ENCODE measurements around the gene SLC29A1.

DNA sequence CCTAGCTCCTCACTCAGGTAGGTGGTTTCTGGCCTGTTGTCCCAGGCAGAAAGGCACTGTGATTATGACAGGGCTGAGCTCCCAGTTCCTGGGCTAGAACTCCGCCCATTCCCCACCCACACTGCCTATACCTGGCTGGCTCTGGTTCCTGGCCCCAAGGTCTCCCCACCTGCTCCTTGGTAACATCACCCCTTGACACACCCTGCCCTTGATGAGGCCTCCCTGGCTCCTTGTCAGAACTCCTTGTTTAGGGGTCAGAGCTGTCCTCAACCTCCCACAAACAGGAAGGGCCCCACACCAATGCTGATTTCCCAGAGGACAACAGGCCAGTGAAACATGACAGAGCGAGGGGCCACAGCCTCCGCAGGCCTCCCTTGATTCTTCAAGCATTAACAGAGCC is 22.2 kb upstream of the SLC29A1 start:
- TF ChIP-seq SUZ12 (IDR thresholded peaks at IDR 0.05; ENCODE audit: extremely low read depth, insufficient read depth, insufficient read length), result no peak
- no peak for TF ChIP-seq YY1 (IDR thresholded peaks at IDR 0.05; ENCODE audit: insufficient read depth, insufficient read length)

Measured in NT2/D1 (cell line).